OCI-LY7 (cell line): ENCODE measurements around the gene KRT17. TPM values are rescaled to one million over a fixed set of nuclear protein-coding genes. Genes with fewer than 3 reads are reported as not detected.
"Not testable (repeated sequence)": the region's sequence is repeated elsewhere in the genome, so short reads cannot be mapped to it uniquely, and the experiment has no call there.

Source experiments
- BruUV-seq: library from RNA; stranded (reverse); fragments of 400-500 nt; replicated peaks from 2 replicates; lab custom pipeline; 2021; lab: Mats Ljungman, UMichigan
- CTCF ChIA-PET: fragments of 300-600 bp; sonication (Branson Sonifier 250); formaldehyde crosslinking; loops from one replicate; lab custom pipeline; 2022; ENCODE audit warnings: antibody characterized with exemption; ENCODE audit not compliant: unreplicated experiment; lab: Charles Lee
- POLR2A ChIA-PET: fragments of 300-600 bp; sonication (Branson Sonifier 250); formaldehyde crosslinking; loops from one replicate; lab custom pipeline; 2022; ENCODE audit warnings: antibody characterized with exemption; lab: Charles Lee
- DNase-seq: peaks from one replicate; pipeline ENCODE4 v3.0.0-alpha.2; 2015; ENCODE audit warnings: low spot score
- H2AFZ ChIP-seq: fragments of 200-600 bp; sonication (generic), shearing (Covaris generic); 2 replicates; pipeline ENCODE4 v1.6.1; 2014; ENCODE audit warnings: mild to moderate bottlenecking, antibody characterized with exemption, low read length, moderate library complexity
- H3K27ac ChIP-seq: fragments of 200-600 bp; sonication (generic); 2 replicates; pipeline ENCODE4 v1.5.1; 2014; ENCODE audit warnings: mixed run types, low read depth, mild to moderate bottlenecking, moderate library complexity, low read length, inconsistent platforms; ENCODE audit not compliant: poor library complexity, severe bottlenecking
- H3K36me3 ChIP-seq: fragments of 200-600 bp; sonication (generic); 2 replicates; pipeline ENCODE4 v1.6.1; 2014; ENCODE audit warnings: mild to moderate bottlenecking, antibody characterized with exemption, low read length, moderate library complexity, mixed read lengths; ENCODE audit not compliant: insufficient read depth
- H3K4me1 ChIP-seq: fragments of 200-600 bp; sonication (generic); 2 replicates; pipeline ENCODE4 v1.5.1; 2014; ENCODE audit warnings: mild to moderate bottlenecking, low read length; ENCODE audit not compliant: insufficient read depth, poor library complexity, severe bottlenecking
- H3K4me2 ChIP-seq: fragments of 200-600 bp; sonication (generic); 2 replicates; pipeline ENCODE4 v1.6.1; 2014; ENCODE audit warnings: mild to moderate bottlenecking, low read length
- H3K4me3 ChIP-seq: fragments of 200-600 bp; sonication (generic); 2 replicates; pipeline ENCODE4 v1.5.1; 2014; ENCODE audit warnings: mild to moderate bottlenecking, low read depth, low read length; ENCODE audit not compliant: poor library complexity, severe bottlenecking
- H3K79me2 ChIP-seq: fragments of 200-600 bp; sonication (generic); 2 replicates; pipeline ENCODE4 v1.6.1; 2016; ENCODE audit warnings: low read depth, mild to moderate bottlenecking, low read length, moderate library complexity, mixed read lengths; ENCODE audit not compliant: insufficient read depth
- H3K9me2 ChIP-seq: fragments of 200-600 bp; sonication (generic); 2 replicates; pipeline ENCODE4 v1.6.1; 2016; ENCODE audit warnings: mild to moderate bottlenecking, low read length, mixed read lengths; ENCODE audit not compliant: insufficient read depth
- H3K9me3 ChIP-seq: fragments of 200-600 bp; sonication (generic); 2 replicates; pipeline ENCODE4 v1.6.1; 2014; ENCODE audit warnings: mild to moderate bottlenecking, mixed run types, low read length, mixed read lengths
- H4K20me1 ChIP-seq: fragments of 200-600 bp; sonication (generic); 2 replicates; pipeline ENCODE4 v1.6.1; 2014; ENCODE audit warnings: mild to moderate bottlenecking, antibody characterized with exemption, low read length, moderate library complexity, mixed read lengths; ENCODE audit not compliant: insufficient read depth
- EZH2phosphoT487 ChIP-seq: fragments of 200-600 bp; sonication (generic); IDR thresholded peaks from 2 replicates; pipeline ENCODE4 v1.6.1; 2018; ENCODE audit warnings: low read depth, borderline replicate concordance, mild to moderate bottlenecking, mixed run types, antibody characterized with exemption, low read length, moderate library complexity, mixed read lengths
- intact Hi-C: fragments of 100-400 bp; cut with micrococcal nuclease; formaldehyde crosslinking; loops from one replicate; pipeline ENCODE4 v1.10.0; 2022; ENCODE audit not compliant: unreplicated experiment
- total RNA-seq, 2 experiments: library from RNA; depleted of rRNA in 1 of 2; stranded (reverse); fragments of >200 nt in 1 of 2; shearing (Covaris generic) in 1 of 2; gene quantifications; 2 replicates each; pipeline ENCODE4 v1.2.3, GENCODE V29; 2014 to 2022
- TF ChIP-seq, protein P1 (sequence below): fragments of 200-600 bp; sonication (generic); conservative IDR thresholded peaks from 2 replicates; pipeline ENCODE4 v1.5.1; 2014; ENCODE audit warnings: mild to moderate bottlenecking, antibody characterized with exemption, low read length, moderate library complexity, mixed read lengths

Gene KRT17
- total RNA-seq, 2 experiments from 2014 or later = 2.1 TPM; not detected in 1

DNA sequence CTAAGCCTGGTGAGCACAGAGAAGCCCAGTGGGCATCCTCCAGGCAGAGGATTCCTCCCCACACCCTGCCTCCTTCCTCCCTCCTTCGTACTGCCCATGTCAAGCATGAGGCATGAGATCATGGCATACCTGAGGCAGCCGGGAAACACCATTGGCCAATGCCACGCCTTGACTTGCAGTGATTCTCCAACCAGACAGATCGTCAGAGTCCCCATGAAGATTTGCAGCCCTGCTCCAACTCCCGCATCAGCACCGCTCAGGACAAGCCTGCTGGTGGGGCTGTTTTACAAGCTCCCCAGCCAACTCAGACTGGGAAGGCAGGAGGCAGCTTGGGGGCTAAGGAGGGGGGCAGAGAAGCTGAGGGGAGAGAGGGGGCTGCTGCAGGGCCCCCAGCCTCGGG is 8.9 kb downstream of the KRT17 start:
- H3K27ac ChIP-seq = no peak overlapping the region
- H3K9me3 ChIP-seq = no peaks in the 10 kb centered on the region
- H3K36me3 ChIP-seq = no peaks in the 10 kb centered on the region
- intact Hi-C loops = no loop called here
- no peaks in the 10 kb centered on the region for H3K79me2 ChIP-seq
- no peak overlapping the region for H3K4me3 ChIP-seq
- ChIA-PET CTCF (no interaction called here), POLR2A (no interaction called here)
- H4K20me1 ChIP-seq = no peaks in the 10 kb centered on the region
- DNase-seq = no peak
- no peaks in the 10 kb centered on the region for H3K9me2 ChIP-seq
- H3K4me1 ChIP-seq = no peaks in the 10 kb centered on the region
- H3K4me2 ChIP-seq = no peak overlapping the region
- no peak overlapping the region for H2AFZ ChIP-seq
- BruUV-seq = no TSS peak
- TF ChIP-seq, protein P1, sequence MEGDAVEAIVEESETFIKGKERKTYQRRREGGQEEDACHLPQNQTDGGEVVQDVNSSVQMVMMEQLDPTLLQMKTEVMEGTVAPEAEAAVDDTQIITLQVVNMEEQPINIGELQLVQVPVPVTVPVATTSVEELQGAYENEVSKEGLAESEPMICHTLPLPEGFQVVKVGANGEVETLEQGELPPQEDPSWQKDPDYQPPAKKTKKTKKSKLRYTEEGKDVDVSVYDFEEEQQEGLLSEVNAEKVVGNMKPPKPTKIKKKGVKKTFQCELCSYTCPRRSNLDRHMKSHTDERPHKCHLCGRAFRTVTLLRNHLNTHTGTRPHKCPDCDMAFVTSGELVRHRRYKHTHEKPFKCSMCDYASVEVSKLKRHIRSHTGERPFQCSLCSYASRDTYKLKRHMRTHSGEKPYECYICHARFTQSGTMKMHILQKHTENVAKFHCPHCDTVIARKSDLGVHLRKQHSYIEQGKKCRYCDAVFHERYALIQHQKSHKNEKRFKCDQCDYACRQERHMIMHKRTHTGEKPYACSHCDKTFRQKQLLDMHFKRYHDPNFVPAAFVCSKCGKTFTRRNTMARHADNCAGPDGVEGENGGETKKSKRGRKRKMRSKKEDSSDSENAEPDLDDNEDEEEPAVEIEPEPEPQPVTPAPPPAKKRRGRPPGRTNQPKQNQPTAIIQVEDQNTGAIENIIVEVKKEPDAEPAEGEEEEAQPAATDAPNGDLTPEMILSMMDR = no peak
- TF ChIP-seq EZH2phosphoT487 = no peak

DNA sequence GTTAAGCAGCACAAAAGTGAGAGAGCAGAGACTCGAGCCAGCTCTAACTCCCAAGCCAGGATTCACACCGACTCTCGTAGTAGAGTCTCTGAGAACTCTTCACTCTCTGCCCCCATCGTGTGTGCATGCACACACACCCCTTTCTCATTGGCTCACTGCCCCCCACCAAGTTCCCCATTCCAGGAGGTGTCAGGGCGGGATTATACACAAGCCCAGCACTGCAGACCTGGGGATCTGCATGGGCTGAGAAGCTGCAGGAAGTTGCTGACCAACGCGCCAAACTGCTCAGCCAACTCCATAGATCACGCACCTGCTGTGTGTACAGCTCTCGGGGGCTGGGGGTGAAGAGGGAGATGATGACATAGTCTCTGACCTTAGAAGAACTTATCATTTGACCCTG is 9.6 kb downstream of the KRT17 start:
- H4K20me1 ChIP-seq, H3K4me3 ChIP-seq, H3K4me2 ChIP-seq, H2AFZ ChIP-seq, H3K9me3 ChIP-seq, H3K36me3 ChIP-seq, DNase-seq, H3K27ac ChIP-seq, CTCF ChIA-PET, H3K9me2 ChIP-seq, BruUV-seq, H3K79me2 ChIP-seq, POLR2A ChIA-PET, H3K4me1 ChIP-seq, intact Hi-C loops: not testable (repeated sequence)

DNA sequence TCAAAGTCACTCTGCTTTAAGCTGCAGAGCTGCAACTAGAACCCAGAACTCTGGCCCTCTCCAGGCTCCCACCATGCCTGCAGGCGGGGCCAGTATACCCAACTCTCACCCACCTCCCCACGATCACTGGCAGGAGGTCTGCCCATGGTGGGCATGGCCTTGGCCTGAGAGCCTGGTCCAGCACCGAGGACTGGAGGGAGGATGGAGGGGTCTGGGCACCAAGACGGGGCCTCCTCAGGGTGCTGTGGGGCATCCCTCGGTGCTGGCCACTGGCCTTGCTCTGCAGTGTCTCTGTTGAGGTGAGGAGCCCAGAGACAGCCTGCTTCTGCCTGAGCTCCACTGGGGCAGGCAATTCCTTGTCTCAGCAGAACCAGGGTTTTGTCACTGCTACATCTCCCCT is 10.3 kb downstream of the KRT17 start:
- no peak for DNase-seq

More for the DNA sequence above, 10.3 kb downstream of the KRT17 start:
- BruUV-seq = no TSS peak
- intact Hi-C loops = no loop called here
- Histone ChIP-seq H2AFZ (no peak overlapping the region), H3K27ac (no peak overlapping the region), H3K4me1 (no peaks in the 10 kb centered on the region), H3K9me3 (no peaks in the 10 kb centered on the region), H3K79me2 (no peaks in the 10 kb centered on the region), H3K36me3 (no peaks in the 10 kb centered on the region), H3K4me3 (no peak overlapping the region), H3K4me2 (no peak overlapping the region), H4K20me1 (no peaks in the 10 kb centered on the region), H3K9me2 (no peaks in the 10 kb centered on the region)
- no peak for TF ChIP-seq EZH2phosphoT487
- TF ChIP-seq, protein P1 = no peak
- ChIA-PET POLR2A (no interaction called here), CTCF (no interaction called here)
